NCI-H1048 (cell line): Measurements from ENCODE around the gene TMEM156.
"Not testable (repeated sequence)": the region's sequence is repeated elsewhere in the genome, so short reads cannot be mapped to it uniquely, and the experiment has no call there.

Experiments used
- DNase-seq: peaks from one replicate; lab custom pipeline; 2025; lab: John Stamatoyannopoulos, UW

The TMEM156 gene

GRCh38 chr4:38955957-38956356 is 76.3 kb downstream of the TMEM156 start:
- DNase-seq, result no peak

GRCh38 chr4:38954727-38955126 is 77.5 kb downstream of the TMEM156 start:
- no peak for DNase-seq

GRCh38 chr4:38952017-38952416 is 80.2 kb downstream of the TMEM156 start:
- DNase-seq, result no peak

- DNase-seq, result no peak
Measured at GRCh38 chr4:38951598-38951997, 80.6 kb downstream of the TMEM156 start.

GRCh38 chr4:38950734-38951133 is 81.5 kb downstream of the TMEM156 start:
- DNase-seq, result no peak

- DNase-seq, result no peak
Measured at GRCh38 chr4:38950159-38950558, 82.0 kb downstream of the TMEM156 start.

- no peak for DNase-seq
Measured at GRCh38 chr4:38949411-38950051, 82.7 kb downstream of the TMEM156 start.

GRCh38 chr4:38948551-38948950 is 83.7 kb downstream of the TMEM156 start:
- DNase-seq, result no peak

GRCh38 chr4:38946919-38947318 is 85.3 kb downstream of the TMEM156 start:
- no peak for DNase-seq

GRCh38 chr4:38944440-38944839 is 87.8 kb downstream of the TMEM156 start:
- no peak for DNase-seq

GRCh38 chr4:38943343-38943742 is 88.9 kb downstream of the TMEM156 start:
- no peak for DNase-seq

GRCh38 chr4:38941906-38942305 is 90.3 kb downstream of the TMEM156 start:
- DNase-seq, result not testable (repeated sequence)

GRCh38 chr4:38940476-38940875 is 91.7 kb downstream of the TMEM156 start:
- DNase-seq, result no peak

GRCh38 chr4:38939165-38939564 is 93.0 kb downstream of the TMEM156 start:
- no peak for DNase-seq

GRCh38 chr4:38935391-38936073 is 96.7 kb downstream of the TMEM156 start:
- no peak for DNase-seq

GRCh38 chr4:38931125-38931524 is 101.1 kb downstream of the TMEM156 start:
- DNase-seq, result no peak

- no peak for DNase-seq
Measured at GRCh38 chr4:38930707-38931106, 101.5 kb downstream of the TMEM156 start.

- no peak for DNase-seq
Measured at GRCh38 chr4:38930204-38930603, 102.0 kb downstream of the TMEM156 start.

GRCh38 chr4:38928974-38929373 is 103.2 kb downstream of the TMEM156 start:
- no peak for DNase-seq

GRCh38 chr4:38928568-38928967 is 103.6 kb downstream of the TMEM156 start:
- no peak for DNase-seq

- no peak for DNase-seq
Measured at GRCh38 chr4:38926896-38927295, 105.3 kb downstream of the TMEM156 start.

- DNase-seq, result no peak
Measured at GRCh38 chr4:38925492-38926413, 106.5 kb downstream of the TMEM156 start.

- DNase-seq, result no peak
Measured at GRCh38 chr4:38924353-38924752, 107.9 kb downstream of the TMEM156 start.
